GM23338 (cell line): Measurements from ENCODE around the gene PPM1E. TPM values are rescaled to one million over a fixed set of nuclear protein-coding genes. Genes with fewer than 3 reads are reported as not detected.

Source experiments
- ATAC-seq: fragments of 200-7000 bp; cut with Tn5 transposase; 3 replicates; pipeline ENCODE4 v1.9.1; 2020
- DNase-seq: peaks from one replicate; pipeline ENCODE4 v3.0.0-alpha.2; 2015; ENCODE audit warnings: low spot score
- H2AFZ ChIP-seq: fragments of 200-600 bp; sonication (generic); 2 replicates; pipeline ENCODE4 v1.8.0; 2016; ENCODE audit warnings: antibody characterized with exemption, mild to moderate bottlenecking, moderate library complexity
- H3F3A ChIP-seq: fragments of 200-600 bp; sonication (generic); replicated peaks from 2 replicates; pipeline ENCODE4 v1.8.0; 2017; ENCODE audit warnings: antibody characterized with exemption, mixed run types, low read depth
- H3K27ac ChIP-seq: fragments of 200-600 bp; sonication (generic); 2 replicates; pipeline ENCODE4 v1.6.1; 2016; ENCODE audit warnings: low read depth
- H3K27me3 ChIP-seq: fragments of 200-600 bp; sonication (generic); 2 replicates; pipeline ENCODE4 v1.8.0; 2016; ENCODE audit warnings: mild to moderate bottlenecking, mixed run types, moderate library complexity; ENCODE audit not compliant: insufficient read depth
- H3K36me3 ChIP-seq: fragments of 200-600 bp; sonication (generic); 2 replicates; pipeline ENCODE4 v1.8.0; 2016; ENCODE audit warnings: mild to moderate bottlenecking; ENCODE audit not compliant: insufficient read depth
- H3K4me1 ChIP-seq: fragments of 200-600 bp; sonication (generic); 2 replicates; pipeline ENCODE4 v1.8.0; 2016; ENCODE audit warnings: mild to moderate bottlenecking, moderate library complexity; ENCODE audit not compliant: insufficient read depth
- H3K4me2 ChIP-seq: fragments of 200-600 bp; sonication (generic); 2 replicates; pipeline ENCODE4 v1.7.1; 2017; ENCODE audit warnings: mixed run types
- H3K4me3 ChIP-seq: fragments of 200-600 bp; sonication (generic); 2 replicates; pipeline ENCODE4 v1.6.1; 2016; ENCODE audit warnings: mixed run types
- H3K79me2 ChIP-seq: fragments of 200-600 bp; sonication (generic); replicated peaks from 2 replicates; pipeline ENCODE4 v1.8.0; 2017; ENCODE audit warnings: mild to moderate bottlenecking; ENCODE audit not compliant: insufficient read depth
- H3K9me2 ChIP-seq: fragments of 200-600 bp; sonication (generic); 2 replicates; pipeline ENCODE4 v1.8.0; 2017; ENCODE audit not compliant: insufficient read depth
- H4K20me1 ChIP-seq: fragments of 200-600 bp; sonication (generic); replicated peaks from 2 replicates; pipeline ENCODE4 v1.8.0; 2017; ENCODE audit warnings: mild to moderate bottlenecking; ENCODE audit not compliant: insufficient read depth
- H3K27ac Mint-ChIP-seq: 2 replicates; pipeline ENCODE4 v1.8.0; 2020; ENCODE audit warnings: inconsistent platforms, mild to moderate bottlenecking, moderate library complexity, mixed read lengths
- H3K27me3 Mint-ChIP-seq: 3 replicates; pipeline ENCODE4 v1.8.0; 2022; ENCODE audit warnings: low read depth, mild to moderate bottlenecking, moderate library complexity, mixed read lengths, inconsistent platforms; ENCODE audit not compliant: insufficient read depth, poor library complexity
- H3K36me3 Mint-ChIP-seq: 3 replicates; pipeline ENCODE4 v1.8.0; 2021; ENCODE audit warnings: low read depth, mild to moderate bottlenecking, inconsistent platforms, moderate library complexity, mixed read lengths
- H3K4me1 Mint-ChIP-seq: 3 replicates; pipeline ENCODE4 v1.8.0; 2020; ENCODE audit warnings: mild to moderate bottlenecking, inconsistent platforms, mixed read lengths
- H3K4me3 Mint-ChIP-seq: 3 replicates; pipeline ENCODE4 v1.8.0; 2021; ENCODE audit warnings: moderate library complexity, mild to moderate bottlenecking, inconsistent platforms, mixed read lengths
- H3K9me3 Mint-ChIP-seq: 3 replicates; pipeline ENCODE4 v1.8.0; 2020; ENCODE audit warnings: moderate library complexity, mild to moderate bottlenecking, inconsistent platforms, mixed read lengths
- CREB1 ChIP-seq: fragments of 250-450 bp; sonication (Bioruptor Pico); IDR thresholded peaks from 2 replicates; pipeline ENCODE4 v1.5.0; 2020; ENCODE audit warnings: low read depth, mild to moderate bottlenecking, moderate library complexity
- EZH2 ChIP-seq: fragments of 200-600 bp; sonication (generic); IDR thresholded peaks from one replicate; pipeline ENCODE4 v1.8.0; 2017; ENCODE audit warnings: antibody characterized with exemption, mild to moderate bottlenecking, low read depth; ENCODE audit not compliant: unreplicated experiment
- EZH2phosphoT487 ChIP-seq: fragments of 200-600 bp; sonication (generic); IDR thresholded peaks from one replicate; pipeline ENCODE4 v1.8.1; 2018; ENCODE audit warnings: antibody characterized with exemption; ENCODE audit not compliant: unreplicated experiment
- JUNB ChIP-seq: IDR thresholded peaks from one replicate; pipeline ENCODE4 v1.6.1; 2016; ENCODE audit warnings: antibody characterized with exemption; ENCODE audit not compliant: unreplicated experiment
- NANOG ChIP-seq: IDR thresholded peaks from 2 replicates; pipeline ENCODE4 v1.6.1; 2016; ENCODE audit warnings: antibody characterized with exemption, borderline replicate concordance
- POLR2AphosphoS5 ChIP-seq: IDR thresholded peaks from 2 replicates; pipeline ENCODE4 v1.6.1; 2016; ENCODE audit warnings: antibody characterized with exemption, low read depth
- STAT1 ChIP-seq: IDR thresholded peaks from one replicate; pipeline ENCODE4 v1.6.1; 2016; ENCODE audit warnings: antibody characterized with exemption; ENCODE audit not compliant: unreplicated experiment
- ZNF114 ChIP-seq: fragments of 250-450 bp; sonication (Bioruptor Pico); IDR thresholded peaks from 2 replicates; pipeline ENCODE4 v1.5.0; 2020; ENCODE audit warnings: mild to moderate bottlenecking, moderate library complexity
- ZNF331 ChIP-seq: fragments of 250-450 bp; sonication (Bioruptor Pico); IDR thresholded peaks from 2 replicates; pipeline ENCODE4 v1.5.0; 2020; ENCODE audit warnings: low read depth, mild to moderate bottlenecking, moderate library complexity
- polyA plus RNA-seq: library from polyadenylated mRNA; unstranded; fragments of >200 nt; fragmentation: Nextera tagmentation; extraction: Ambion mirVana; gene quantifications from 2 replicates; pipeline ENCODE4 v1.2.1, GENCODE V29; 2016
- total RNA-seq: library from RNA; depleted of rRNA; stranded (reverse); fragments of >200 nt; shearing (Covaris generic); gene quantifications from 2 replicates; pipeline ENCODE4 v1.2.3, GENCODE V29; 2014
- TF ChIP-seq, protein P1 (sequence below): IDR thresholded peaks from one replicate; pipeline ENCODE4 v1.6.1; 2018; ENCODE audit warnings: antibody characterized with exemption; ENCODE audit not compliant: unreplicated experiment
- TF ChIP-seq, protein P2 (sequence below), 2 experiments: fragments of 200-600 bp in 1 of 2; sonication (generic) in 1 of 2; conservative IDR thresholded peaks; 2 replicates each; pipeline versions ENCODE4 v1.5.1 to v1.6.1; 2016 to 2017; ENCODE audit warnings: antibody characterized with exemption in 2 of 2, low read depth in 2 of 2, mild to moderate bottlenecking in 2 of 2, moderate library complexity in 1 of 2
- TF ChIP-seq, protein P3 (sequence below): fragments of 250-450 bp; sonication (Bioruptor Pico); IDR thresholded peaks from 2 replicates; pipeline ENCODE4 v1.5.0; 2020; ENCODE audit warnings: mild to moderate bottlenecking, moderate library complexity
- TF ChIP-seq, protein P4 (sequence below): IDR thresholded peaks from 2 replicates; pipeline ENCODE4 v1.6.1; 2016; ENCODE audit warnings: antibody characterized with exemption

Gene PPM1E
- total and polyA plus RNA-seq, 2 experiments from 2014 or later = 2.1 to 13.8 TPM

DNA sequence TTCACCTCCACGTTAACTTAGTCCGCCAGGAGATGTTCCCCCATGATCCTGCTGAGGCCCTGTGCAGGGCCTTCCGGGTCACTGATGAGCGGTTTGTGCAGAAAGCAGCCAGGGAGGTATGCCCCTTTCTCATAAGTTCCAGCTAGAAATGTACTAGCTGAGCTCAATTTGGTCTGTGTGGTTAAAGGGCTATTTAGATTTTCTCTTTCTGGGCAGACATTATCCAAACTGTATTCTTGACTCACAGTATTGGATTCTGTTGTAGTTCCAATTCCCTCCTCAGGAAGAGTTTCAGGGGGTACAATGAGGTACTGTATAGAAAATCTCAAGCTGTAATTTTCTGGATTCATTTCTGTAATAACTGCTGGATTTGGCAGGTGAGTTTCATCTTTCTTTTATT, 214.0 kb downstream of the PPM1E start:
- no peak for DNase-seq
- H3F3A ChIP-seq = no peaks in the 10 kb centered on the region; the same call in 1 of the 2 replicates
- Mint-ChIP-seq H3K4me1 (peaks cover 39% of the 10 kb centered on the region), H3K36me3 (no peaks in the 10 kb centered on the region), H3K27ac (no peak overlapping the region), H3K27me3 (no peaks in the 10 kb centered on the region), H3K9me3 (no peaks in the 10 kb centered on the region), H3K4me3 (no peak overlapping the region)
- no peaks in the 10 kb centered on the region for H4K20me1 ChIP-seq
- TF ChIP-seq ZNF114 (CRISPR knock-in tag) = no peak
- no peak for TF ChIP-seq EZH2
- no peak for TF ChIP-seq NANOG
- no peak for TF ChIP-seq EZH2phosphoT487
- TF ChIP-seq ZNF331 (CRISPR knock-in tag) = no peak
- TF ChIP-seq, protein P1, sequence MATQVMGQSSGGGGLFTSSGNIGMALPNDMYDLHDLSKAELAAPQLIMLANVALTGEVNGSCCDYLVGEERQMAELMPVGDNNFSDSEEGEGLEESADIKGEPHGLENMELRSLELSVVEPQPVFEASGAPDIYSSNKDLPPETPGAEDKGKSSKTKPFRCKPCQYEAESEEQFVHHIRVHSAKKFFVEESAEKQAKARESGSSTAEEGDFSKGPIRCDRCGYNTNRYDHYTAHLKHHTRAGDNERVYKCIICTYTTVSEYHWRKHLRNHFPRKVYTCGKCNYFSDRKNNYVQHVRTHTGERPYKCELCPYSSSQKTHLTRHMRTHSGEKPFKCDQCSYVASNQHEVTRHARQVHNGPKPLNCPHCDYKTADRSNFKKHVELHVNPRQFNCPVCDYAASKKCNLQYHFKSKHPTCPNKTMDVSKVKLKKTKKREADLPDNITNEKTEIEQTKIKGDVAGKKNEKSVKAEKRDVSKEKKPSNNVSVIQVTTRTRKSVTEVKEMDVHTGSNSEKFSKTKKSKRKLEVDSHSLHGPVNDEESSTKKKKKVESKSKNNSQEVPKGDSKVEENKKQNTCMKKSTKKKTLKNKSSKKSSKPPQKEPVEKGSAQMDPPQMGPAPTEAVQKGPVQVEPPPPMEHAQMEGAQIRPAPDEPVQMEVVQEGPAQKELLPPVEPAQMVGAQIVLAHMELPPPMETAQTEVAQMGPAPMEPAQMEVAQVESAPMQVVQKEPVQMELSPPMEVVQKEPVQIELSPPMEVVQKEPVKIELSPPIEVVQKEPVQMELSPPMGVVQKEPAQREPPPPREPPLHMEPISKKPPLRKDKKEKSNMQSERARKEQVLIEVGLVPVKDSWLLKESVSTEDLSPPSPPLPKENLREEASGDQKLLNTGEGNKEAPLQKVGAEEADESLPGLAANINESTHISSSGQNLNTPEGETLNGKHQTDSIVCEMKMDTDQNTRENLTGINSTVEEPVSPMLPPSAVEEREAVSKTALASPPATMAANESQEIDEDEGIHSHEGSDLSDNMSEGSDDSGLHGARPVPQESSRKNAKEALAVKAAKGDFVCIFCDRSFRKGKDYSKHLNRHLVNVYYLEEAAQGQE = no peak
- TF ChIP-seq, protein P2, sequence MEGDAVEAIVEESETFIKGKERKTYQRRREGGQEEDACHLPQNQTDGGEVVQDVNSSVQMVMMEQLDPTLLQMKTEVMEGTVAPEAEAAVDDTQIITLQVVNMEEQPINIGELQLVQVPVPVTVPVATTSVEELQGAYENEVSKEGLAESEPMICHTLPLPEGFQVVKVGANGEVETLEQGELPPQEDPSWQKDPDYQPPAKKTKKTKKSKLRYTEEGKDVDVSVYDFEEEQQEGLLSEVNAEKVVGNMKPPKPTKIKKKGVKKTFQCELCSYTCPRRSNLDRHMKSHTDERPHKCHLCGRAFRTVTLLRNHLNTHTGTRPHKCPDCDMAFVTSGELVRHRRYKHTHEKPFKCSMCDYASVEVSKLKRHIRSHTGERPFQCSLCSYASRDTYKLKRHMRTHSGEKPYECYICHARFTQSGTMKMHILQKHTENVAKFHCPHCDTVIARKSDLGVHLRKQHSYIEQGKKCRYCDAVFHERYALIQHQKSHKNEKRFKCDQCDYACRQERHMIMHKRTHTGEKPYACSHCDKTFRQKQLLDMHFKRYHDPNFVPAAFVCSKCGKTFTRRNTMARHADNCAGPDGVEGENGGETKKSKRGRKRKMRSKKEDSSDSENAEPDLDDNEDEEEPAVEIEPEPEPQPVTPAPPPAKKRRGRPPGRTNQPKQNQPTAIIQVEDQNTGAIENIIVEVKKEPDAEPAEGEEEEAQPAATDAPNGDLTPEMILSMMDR (conservative IDR thresholded peaks at IDR 0.05; ENCODE audit: low read depth in 2 of 2) = no peak
- TF ChIP-seq CREB1 (CRISPR knock-in tag) = no peak
- TF ChIP-seq JUNB = no peak
- no peak for TF ChIP-seq STAT1
- TF ChIP-seq, protein P3, sequence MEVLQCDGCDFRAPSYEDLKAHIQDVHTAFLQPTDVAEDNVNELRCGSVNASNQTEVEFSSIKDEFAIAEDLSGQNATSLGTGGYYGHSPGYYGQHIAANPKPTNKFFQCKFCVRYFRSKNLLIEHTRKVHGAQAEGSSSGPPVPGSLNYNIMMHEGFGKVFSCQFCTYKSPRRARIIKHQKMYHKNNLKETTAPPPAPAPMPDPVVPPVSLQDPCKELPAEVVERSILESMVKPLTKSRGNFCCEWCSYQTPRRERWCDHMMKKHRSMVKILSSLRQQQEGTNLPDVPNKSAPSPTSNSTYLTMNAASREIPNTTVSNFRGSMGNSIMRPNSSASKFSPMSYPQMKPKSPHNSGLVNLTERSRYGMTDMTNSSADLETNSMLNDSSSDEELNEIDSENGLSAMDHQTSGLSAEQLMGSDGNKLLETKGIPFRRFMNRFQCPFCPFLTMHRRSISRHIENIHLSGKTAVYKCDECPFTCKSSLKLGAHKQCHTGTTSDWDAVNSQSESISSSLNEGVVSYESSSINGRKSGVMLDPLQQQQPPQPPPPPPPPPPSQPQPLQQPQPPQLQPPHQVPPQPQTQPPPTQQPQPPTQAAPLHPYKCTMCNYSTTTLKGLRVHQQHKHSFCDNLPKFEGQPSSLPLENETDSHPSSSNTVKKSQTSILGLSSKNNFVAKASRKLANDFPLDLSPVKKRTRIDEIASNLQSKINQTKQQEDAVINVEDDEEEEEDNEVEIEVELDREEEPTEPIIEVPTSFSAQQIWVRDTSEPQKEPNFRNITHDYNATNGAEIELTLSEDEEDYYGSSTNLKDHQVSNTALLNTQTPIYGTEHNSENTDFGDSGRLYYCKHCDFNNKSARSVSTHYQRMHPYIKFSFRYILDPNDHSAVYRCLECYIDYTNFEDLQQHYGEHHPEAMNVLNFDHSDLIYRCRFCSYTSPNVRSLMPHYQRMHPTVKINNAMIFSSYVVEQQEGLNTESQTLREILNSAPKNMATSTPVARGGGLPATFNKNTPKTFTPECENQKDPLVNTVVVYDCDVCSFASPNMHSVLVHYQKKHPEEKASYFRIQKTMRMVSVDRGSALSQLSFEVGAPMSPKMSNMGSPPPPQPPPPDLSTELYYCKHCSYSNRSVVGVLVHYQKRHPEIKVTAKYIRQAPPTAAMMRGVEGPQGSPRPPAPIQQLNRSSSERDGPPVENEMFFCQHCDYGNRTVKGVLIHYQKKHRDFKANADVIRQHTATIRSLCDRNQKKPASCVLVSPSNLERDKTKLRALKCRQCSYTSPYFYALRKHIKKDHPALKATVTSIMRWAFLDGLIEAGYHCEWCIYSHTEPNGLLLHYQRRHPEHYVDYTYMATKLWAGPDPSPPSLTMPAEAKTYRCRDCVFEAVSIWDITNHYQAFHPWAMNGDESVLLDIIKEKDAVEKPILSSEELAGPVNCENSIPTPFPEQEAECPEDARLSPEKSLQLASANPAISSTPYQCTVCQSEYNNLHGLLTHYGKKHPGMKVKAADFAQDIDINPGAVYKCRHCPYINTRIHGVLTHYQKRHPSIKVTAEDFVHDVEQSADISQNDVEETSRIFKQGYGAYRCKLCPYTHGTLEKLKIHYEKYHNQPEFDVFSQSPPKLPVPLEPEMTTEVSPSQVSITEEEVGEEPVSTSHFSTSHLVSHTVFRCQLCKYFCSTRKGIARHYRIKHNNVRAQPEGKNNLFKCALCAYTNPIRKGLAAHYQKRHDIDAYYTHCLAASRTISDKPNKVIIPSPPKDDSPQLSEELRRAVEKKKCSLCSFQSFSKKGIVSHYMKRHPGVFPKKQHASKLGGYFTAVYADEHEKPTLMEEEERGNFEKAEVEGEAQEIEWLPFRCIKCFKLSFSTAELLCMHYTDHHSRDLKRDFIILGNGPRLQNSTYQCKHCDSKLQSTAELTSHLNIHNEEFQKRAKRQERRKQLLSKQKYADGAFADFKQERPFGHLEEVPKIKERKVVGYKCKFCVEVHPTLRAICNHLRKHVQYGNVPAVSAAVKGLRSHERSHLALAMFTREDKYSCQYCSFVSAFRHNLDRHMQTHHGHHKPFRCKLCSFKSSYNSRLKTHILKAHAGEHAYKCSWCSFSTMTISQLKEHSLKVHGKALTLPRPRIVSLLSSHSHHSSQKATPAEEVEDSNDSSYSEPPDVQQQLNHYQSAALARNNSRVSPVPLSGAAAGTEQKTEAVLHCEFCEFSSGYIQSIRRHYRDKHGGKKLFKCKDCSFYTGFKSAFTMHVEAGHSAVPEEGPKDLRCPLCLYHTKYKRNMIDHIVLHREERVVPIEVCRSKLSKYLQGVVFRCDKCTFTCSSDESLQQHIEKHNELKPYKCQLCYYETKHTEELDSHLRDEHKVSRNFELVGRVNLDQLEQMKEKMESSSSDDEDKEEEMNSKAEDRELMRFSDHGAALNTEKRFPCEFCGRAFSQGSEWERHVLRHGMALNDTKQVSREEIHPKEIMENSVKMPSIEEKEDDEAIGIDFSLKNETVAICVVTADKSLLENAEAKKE (CRISPR knock-in tag) = no peak
- no peak for TF ChIP-seq POLR2AphosphoS5
- TF ChIP-seq, protein P4, sequence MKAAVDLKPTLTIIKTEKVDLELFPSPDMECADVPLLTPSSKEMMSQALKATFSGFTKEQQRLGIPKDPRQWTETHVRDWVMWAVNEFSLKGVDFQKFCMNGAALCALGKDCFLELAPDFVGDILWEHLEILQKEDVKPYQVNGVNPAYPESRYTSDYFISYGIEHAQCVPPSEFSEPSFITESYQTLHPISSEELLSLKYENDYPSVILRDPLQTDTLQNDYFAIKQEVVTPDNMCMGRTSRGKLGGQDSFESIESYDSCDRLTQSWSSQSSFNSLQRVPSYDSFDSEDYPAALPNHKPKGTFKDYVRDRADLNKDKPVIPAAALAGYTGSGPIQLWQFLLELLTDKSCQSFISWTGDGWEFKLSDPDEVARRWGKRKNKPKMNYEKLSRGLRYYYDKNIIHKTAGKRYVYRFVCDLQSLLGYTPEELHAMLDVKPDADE = no peak
- no peak overlapping the region for H3K27ac ChIP-seq
- H3K4me3 ChIP-seq = no peak overlapping the region
- H3K9me2 ChIP-seq = no peaks in the 10 kb centered on the region
- H3K4me2 ChIP-seq = no peak overlapping the region
- 0 out of 2 replicates have a peak, but pooled peaks cover 4% of the 10 kb centered on the region for H3K36me3 ChIP-seq
- no peak overlapping the region for H2AFZ ChIP-seq
- no peaks in the 10 kb centered on the region for H3K79me2 ChIP-seq
- peaks cover 30% of the 10 kb centered on the region for H3K4me1 ChIP-seq
- no peak for ATAC-seq
- no peaks in the 10 kb centered on the region for H3K27me3 ChIP-seq
